IMR-90 (cell line): Measurements from ENCODE around the gene RPH3AL. TPM values are rescaled to one million over a fixed set of nuclear protein-coding genes. Genes with fewer than 3 reads are reported as not detected.

Source experiments
- ATAC-seq: fragments of 200-7000 bp; cut with Tn5 transposase; 2 replicates; pipeline ENCODE4 v1.9.1; 2020; ENCODE audit warnings: low read depth, mild to moderate bottlenecking, moderate library complexity
- BruUV-seq: library from RNA; stranded (reverse); fragments of 400-500 nt; replicated peaks from 2 replicates; lab custom pipeline; 2021; lab: Mats Ljungman, UMichigan
- CTCF ChIA-PET: fragments of 300-600 bp; formaldehyde crosslinking; extraction: SDS; loops from one replicate; lab custom pipeline; 2021; ENCODE audit warnings: antibody characterized with exemption; lab: Yijun Ruan, JAX
- POLR2A ChIA-PET: fragments of 300-600 bp; sonication (Branson Sonifier 250); formaldehyde crosslinking; loops from one replicate; lab custom pipeline; 2022; ENCODE audit warnings: antibody characterized with exemption; ENCODE audit not compliant: unreplicated experiment; lab: Charles Lee
- DNase-seq: peaks from one replicate; pipeline ENCODE4 v3.0.0; 2013
- H2AFZ ChIP-seq: replicated peaks from 2 replicates; pipeline ENCODE3; 2013; ENCODE audit warnings: low read length, mild to moderate bottlenecking; ENCODE audit not compliant: poor library complexity
- H2AK5ac ChIP-seq: 2 replicates; pipeline ENCODE4 v1.6.1; 2013; ENCODE audit warnings: low read depth, low read length, inconsistent platforms
- H2AK9ac ChIP-seq: replicated peaks from 2 replicates; pipeline ENCODE3; 2013; ENCODE audit warnings: mild to moderate bottlenecking, low read depth, low read length, moderate library complexity; ENCODE audit not compliant: poor library complexity
- H2BK120ac ChIP-seq: 2 replicates; pipeline ENCODE4 v1.6.1; 2013; ENCODE audit warnings: low read depth, low read length, inconsistent platforms
- H2BK15ac ChIP-seq: 3 replicates; pipeline ENCODE4 v1.6.1; 2013; ENCODE audit warnings: low read depth, low read length, inconsistent platforms
- H2BK20ac ChIP-seq: 2 replicates; pipeline ENCODE4 v1.6.1; 2013; ENCODE audit warnings: low read depth, mild to moderate bottlenecking, inconsistent platforms, low read length, moderate library complexity
- H2BK5ac ChIP-seq: 2 replicates; pipeline ENCODE4 v1.6.1; 2013; ENCODE audit warnings: mild to moderate bottlenecking, low read depth, low read length, inconsistent platforms; ENCODE audit not compliant: poor library complexity, severe bottlenecking
- H3K14ac ChIP-seq: replicated peaks from 2 replicates; pipeline ENCODE4 v1.6.1; 2013; ENCODE audit warnings: low read depth, low read length, inconsistent platforms
- H3K18ac ChIP-seq: 2 replicates; pipeline ENCODE4 v1.6.1; 2013; ENCODE audit warnings: low read depth, low read length, control low read depth
- H3K23ac ChIP-seq: 2 replicates; pipeline ENCODE4 v1.6.1; 2013; ENCODE audit warnings: low read depth, low read length, inconsistent platforms
- H3K27ac ChIP-seq: 2 replicates; pipeline ENCODE4 v1.5.1; 2013; ENCODE audit warnings: mild to moderate bottlenecking, control low read depth, low read length; ENCODE audit not compliant: insufficient read depth
- H3K27me3 ChIP-seq: 2 replicates; pipeline ENCODE4 v1.6.1; 2013; ENCODE audit warnings: low read length; ENCODE audit not compliant: control insufficient read depth, insufficient read depth
- H3K36me3 ChIP-seq: 2 replicates; pipeline ENCODE4 v1.6.1; 2013; ENCODE audit warnings: low read length, mixed read lengths; ENCODE audit not compliant: control insufficient read depth, insufficient read depth
- H3K4ac ChIP-seq: 2 replicates; pipeline ENCODE4 v1.6.1; 2013; ENCODE audit warnings: low read depth, low read length, inconsistent platforms
- H3K4me1 ChIP-seq: 2 replicates; pipeline ENCODE4 v1.6.1; 2013; ENCODE audit warnings: low read length, mixed read lengths; ENCODE audit not compliant: control insufficient read depth, insufficient read depth
- H3K4me2 ChIP-seq: 2 replicates; pipeline ENCODE4 v1.6.1; 2013; ENCODE audit warnings: low read depth, mild to moderate bottlenecking, control low read depth, low read length, moderate library complexity
- H3K4me3 ChIP-seq: 2 replicates; pipeline ENCODE4 v1.5.1; 2013; ENCODE audit warnings: low read depth, mild to moderate bottlenecking, control low read depth, low read length, moderate library complexity; ENCODE audit not compliant: insufficient read depth
- H3K56ac ChIP-seq: 2 replicates; pipeline ENCODE4 v1.6.1; 2013; ENCODE audit warnings: low read length, inconsistent platforms; ENCODE audit not compliant: insufficient read depth; ENCODE audit errors: extremely low read depth
- H3K79me1 ChIP-seq, 2 experiments: 2 replicates each; pipeline ENCODE4 v1.6.1; 2013; ENCODE audit warnings: low read length in 2 of 2, inconsistent platforms in 1 of 2, low read depth in 1 of 2
- H3K9ac ChIP-seq: 2 replicates; pipeline ENCODE4 v1.6.1; 2013; ENCODE audit warnings: low read depth, low read length, control low read depth
- H3K9me1 ChIP-seq: 2 replicates; pipeline ENCODE4 v1.6.1; 2013; ENCODE audit warnings: low read length, inconsistent platforms; ENCODE audit not compliant: insufficient read depth
- H3K9me3 ChIP-seq: 2 replicates; pipeline ENCODE4 v1.6.1; 2013; ENCODE audit warnings: low read length; ENCODE audit not compliant: control insufficient read depth, insufficient read depth
- H4K20me1 ChIP-seq: 2 replicates; pipeline ENCODE4 v1.6.1; 2013; ENCODE audit warnings: low read length, inconsistent platforms; ENCODE audit not compliant: insufficient read depth
- H4K5ac ChIP-seq: 2 replicates; pipeline ENCODE4 v1.6.1; 2013; ENCODE audit warnings: mild to moderate bottlenecking, low read depth, low read length, control low read depth
- H4K8ac ChIP-seq, 2 experiments: 2 replicates each; pipeline ENCODE4 v1.6.1; 2013; ENCODE audit warnings: low read depth in 2 of 2, low read length in 2 of 2, control low read depth in 1 of 2, inconsistent platforms in 1 of 2
- H4K91ac ChIP-seq: 2 replicates; pipeline ENCODE4 v1.6.1; 2013; ENCODE audit warnings: low read depth, low read length, inconsistent platforms; ENCODE audit not compliant: insufficient read depth
- BHLHE40 ChIP-seq: fragments of 150-350 bp; IDR thresholded peaks from 2 replicates; pipeline ENCODE4 v1.6.1; 2016; ENCODE audit warnings: mild to moderate bottlenecking, low read depth, low read length
- CEBPB ChIP-seq: IDR thresholded peaks from 2 replicates; pipeline ENCODE4 v1.6.1; 2012; ENCODE audit warnings: low read depth, low read length, improper control_type of control experiment
- CTCF ChIP-seq: conservative IDR thresholded peaks from 2 replicates; pipeline ENCODE4 v1.5.1; 2012; ENCODE audit warnings: mild to moderate bottlenecking, low read depth, low read length, improper control_type of control experiment
- ELK1 ChIP-seq: fragments of 150-350 bp; IDR thresholded peaks from 2 replicates; pipeline ENCODE4 v1.6.1; 2016; ENCODE audit warnings: low read depth, mild to moderate bottlenecking, low read length, moderate library complexity, borderline replicate concordance
- FOS ChIP-seq: fragments of 150-350 bp; IDR thresholded peaks from 2 replicates; pipeline ENCODE4 v1.6.1; 2016; ENCODE audit warnings: low read depth, low read length
- NFE2L2 ChIP-seq: fragments of 150-350 bp; IDR thresholded peaks from 2 replicates; pipeline ENCODE4 v1.6.1; 2016; ENCODE audit warnings: low read depth, mild to moderate bottlenecking, low read length
- POLR2A ChIP-seq: IDR thresholded peaks from 2 replicates; pipeline ENCODE4 v1.6.1; 2012; ENCODE audit warnings: mild to moderate bottlenecking, low read depth, low read length
- RCOR1 ChIP-seq: IDR thresholded peaks from 2 replicates; pipeline ENCODE4 v1.6.1; 2012; ENCODE audit warnings: mild to moderate bottlenecking, low read length, improper control_type of control experiment; ENCODE audit not compliant: insufficient replicate concordance
- RFX5 ChIP-seq: IDR thresholded peaks from 2 replicates; pipeline ENCODE4 v1.8.0; 2012; ENCODE audit warnings: low read depth, mild to moderate bottlenecking, low read length, moderate library complexity
- SMC3 ChIP-seq: fragments of 150-350 bp; IDR thresholded peaks from 2 replicates; pipeline ENCODE4 v1.6.1; 2016; ENCODE audit warnings: low read depth, mild to moderate bottlenecking, antibody characterized with exemption, low read length, moderate library complexity
- USF2 ChIP-seq: fragments of 150-350 bp; IDR thresholded peaks from 2 replicates; pipeline ENCODE4 v1.6.1; 2017; ENCODE audit warnings: mild to moderate bottlenecking, antibody characterized with exemption, low read length, low read depth
- WGBS, 2 experiments: methylation state at CpG; one replicate each; pipeline versions ENCODE4 v1.1.5 to v1.1.7; 2013; ENCODE audit warnings: missing lambda C conversion rate in 2 of 2; ENCODE audit not compliant: insufficient read length in 1 of 2; ENCODE audit errors: extremely low coverage in 2 of 2; 5-methylcytosine and 5-hydroxymethylcytosine counted together
- dilution Hi-C: fragments of 300-500 bp; cut with HindIII; formaldehyde crosslinking; loops from one replicate; pipeline ENCODE4 v1.14.3; 2018; ENCODE audit warnings: low sequenced_read_pairs; ENCODE audit not compliant: unreplicated experiment
- in situ Hi-C: fragments of 300-500 bp; cut with MboI; formaldehyde crosslinking; loops from 3 replicates; pipeline ENCODE4 v1.14.3; 2019; ENCODE audit warnings: low sequenced_read_pairs, inconsistent platforms, mixed read lengths
- intact Hi-C: fragments of 100-400 bp; cut with micrococcal nuclease; formaldehyde crosslinking; loops from 2 replicates; pipeline ENCODE4 v1.10.0; 2022
- polyA plus RNA-seq, 3 experiments: library from polyadenylated mRNA; depleted of rRNA; stranded (reverse); fragments of >200 nt; gene quantifications; 2 replicates each; pipeline ENCODE4 v1.2.3, GENCODE V29; 2012; ENCODE audit warnings: low replicate concordance in 1 of 3
- total RNA-seq: library from RNA; depleted of rRNA; stranded (reverse); fragments of >200 nt; gene quantifications from 2 replicates; pipeline ENCODE4 v1.2.3, GENCODE V29; 2012

The RPH3AL gene
- total and polyA plus RNA-seq, 2 of the 4 experiments (the other 2 are of a cell fraction), result 1.8 to 2.5 TPM

- Histone ChIP-seq H2BK15ac (no peak overlapping the region), H4K20me1 (no peaks in the 10 kb centered on the region), H3K4me1 (no peaks in the 10 kb centered on the region), H2AFZ (no peak overlapping the region), H3K4me2 (no peak overlapping the region), H3K27ac (no peak overlapping the region), H2BK20ac (no peak overlapping the region), H2AK5ac (no peak overlapping the region), H4K5ac (no peak overlapping the region), H4K8ac (no peak overlapping the region), H3K4ac (no peak overlapping the region), H3K4me3 (no peak overlapping the region), H4K91ac (no peak overlapping the region), H2BK5ac (no peak overlapping the region), H3K9me3 (peaks cover 3% of the 10 kb centered on the region), H3K9me1 (no peaks in the 10 kb centered on the region), H2AK9ac (no peak overlapping the region), H3K23ac (no peak overlapping the region), H3K14ac (no peak overlapping the region), H3K27me3 (peaks cover 18% of the 10 kb centered on the region), H3K36me3 (no peaks in the 10 kb centered on the region), H3K79me1 (no peaks in the 10 kb centered on the region), H3K9ac (no peak overlapping the region), H2BK120ac (no peak overlapping the region), H3K18ac (no peak overlapping the region), H3K56ac (no peak overlapping the region)
- no peak for DNase-seq
- intact Hi-C loops, result no loop called here
- dilution Hi-C loops, result no loop called here
- ChIA-PET CTCF (no interaction called here), POLR2A (no interaction called here)
- TF ChIP-seq POLR2A, result no peak
- TF ChIP-seq RFX5, result no peak
- TF ChIP-seq FOS, result no peak
- TF ChIP-seq CTCF, result no peak
- no peak for TF ChIP-seq BHLHE40
- TF ChIP-seq CEBPB, result no peak
- TF ChIP-seq SMC3, result no peak
- no peak for TF ChIP-seq NFE2L2
- TF ChIP-seq USF2, result no peak
- TF ChIP-seq RCOR1, result no peak
- TF ChIP-seq ELK1, result no peak
- no peak for ATAC-seq
- in situ Hi-C loops, result loop anchor here (5.0 kb wide), 1 partner anchor 82 kb away; no protein-coding TSS in a partner anchor
- WGBS, 2 experiments, result no CpG with 5 or more reads among the region's 4 CpGs
- BruUV-seq, result no TSS peak
Observed at GRCh38 chr17:279331-279730, 73.3 kb downstream of the RPH3AL start.
